SK-N-SH treated with all-trans-retinoic acid at 6 μM for 48 hours (cell line): ENCODE results near the gene TAOK2.

Experiments used
- GLIS3 ChIP-seq: fragments of 250-450 bp; sonication (Bioruptor Pico); IDR thresholded peaks from 2 replicates; pipeline ENCODE4 v1.5.0; 2020; ENCODE audit warnings: mild to moderate bottlenecking, moderate library complexity
- ZFP3 ChIP-seq: fragments of 250-450 bp; sonication (Bioruptor Pico); IDR thresholded peaks from 2 replicates; pipeline ENCODE4 v1.5.0; 2020; ENCODE audit warnings: mild to moderate bottlenecking, moderate library complexity
- TF ChIP-seq, protein P1 (sequence below): fragments of 250-450 bp; sonication (Bioruptor Pico); IDR thresholded peaks from 2 replicates; pipeline ENCODE4 v1.5.0; 2020; ENCODE audit warnings: mild to moderate bottlenecking, moderate library complexity
- TF ChIP-seq, protein P2 (sequence below): fragments of 250-450 bp; sonication (Bioruptor Pico); IDR thresholded peaks from 2 replicates; pipeline ENCODE4 v1.5.1; 2020; ENCODE audit warnings: low read depth, mild to moderate bottlenecking, moderate library complexity

DNA sequence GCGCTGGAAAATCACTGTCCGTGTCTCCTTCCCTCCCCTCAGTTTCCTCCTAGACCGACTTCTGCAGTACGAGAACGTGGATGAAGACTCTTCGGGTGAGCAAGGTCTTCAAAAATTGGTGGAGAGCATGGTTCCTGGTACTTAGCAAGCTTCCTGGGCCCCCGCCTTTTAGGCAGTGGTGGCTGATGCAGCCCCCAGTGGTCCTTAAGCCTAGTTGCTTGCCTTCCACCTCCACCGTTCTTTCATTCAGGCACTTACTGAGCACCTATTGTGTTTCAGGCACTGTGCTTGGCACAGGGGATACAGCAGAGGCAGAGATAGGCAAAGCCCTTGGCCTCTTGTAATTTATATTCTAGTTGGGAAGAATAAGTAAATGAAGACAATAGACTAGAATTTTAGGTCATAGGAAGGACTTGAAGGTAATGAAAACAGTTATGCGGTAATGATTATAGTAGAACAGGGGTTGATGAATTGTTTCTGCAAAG lies 23.1 kb downstream of the TAOK2 start:
- TF ChIP-seq GLIS3 (CRISPR knock-in tag) = no peak
- TF ChIP-seq, protein P1, sequence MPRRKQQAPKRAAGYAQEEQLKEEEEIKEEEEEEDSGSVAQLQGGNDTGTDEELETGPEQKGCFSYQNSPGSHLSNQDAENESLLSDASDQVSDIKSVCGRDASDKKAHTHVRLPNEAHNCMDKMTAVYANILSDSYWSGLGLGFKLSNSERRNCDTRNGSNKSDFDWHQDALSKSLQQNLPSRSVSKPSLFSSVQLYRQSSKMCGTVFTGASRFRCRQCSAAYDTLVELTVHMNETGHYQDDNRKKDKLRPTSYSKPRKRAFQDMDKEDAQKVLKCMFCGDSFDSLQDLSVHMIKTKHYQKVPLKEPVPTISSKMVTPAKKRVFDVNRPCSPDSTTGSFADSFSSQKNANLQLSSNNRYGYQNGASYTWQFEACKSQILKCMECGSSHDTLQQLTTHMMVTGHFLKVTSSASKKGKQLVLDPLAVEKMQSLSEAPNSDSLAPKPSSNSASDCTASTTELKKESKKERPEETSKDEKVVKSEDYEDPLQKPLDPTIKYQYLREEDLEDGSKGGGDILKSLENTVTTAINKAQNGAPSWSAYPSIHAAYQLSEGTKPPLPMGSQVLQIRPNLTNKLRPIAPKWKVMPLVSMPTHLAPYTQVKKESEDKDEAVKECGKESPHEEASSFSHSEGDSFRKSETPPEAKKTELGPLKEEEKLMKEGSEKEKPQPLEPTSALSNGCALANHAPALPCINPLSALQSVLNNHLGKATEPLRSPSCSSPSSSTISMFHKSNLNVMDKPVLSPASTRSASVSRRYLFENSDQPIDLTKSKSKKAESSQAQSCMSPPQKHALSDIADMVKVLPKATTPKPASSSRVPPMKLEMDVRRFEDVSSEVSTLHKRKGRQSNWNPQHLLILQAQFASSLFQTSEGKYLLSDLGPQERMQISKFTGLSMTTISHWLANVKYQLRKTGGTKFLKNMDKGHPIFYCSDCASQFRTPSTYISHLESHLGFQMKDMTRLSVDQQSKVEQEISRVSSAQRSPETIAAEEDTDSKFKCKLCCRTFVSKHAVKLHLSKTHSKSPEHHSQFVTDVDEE (CRISPR knock-in tag) = no peak
- TF ChIP-seq, protein P2, sequence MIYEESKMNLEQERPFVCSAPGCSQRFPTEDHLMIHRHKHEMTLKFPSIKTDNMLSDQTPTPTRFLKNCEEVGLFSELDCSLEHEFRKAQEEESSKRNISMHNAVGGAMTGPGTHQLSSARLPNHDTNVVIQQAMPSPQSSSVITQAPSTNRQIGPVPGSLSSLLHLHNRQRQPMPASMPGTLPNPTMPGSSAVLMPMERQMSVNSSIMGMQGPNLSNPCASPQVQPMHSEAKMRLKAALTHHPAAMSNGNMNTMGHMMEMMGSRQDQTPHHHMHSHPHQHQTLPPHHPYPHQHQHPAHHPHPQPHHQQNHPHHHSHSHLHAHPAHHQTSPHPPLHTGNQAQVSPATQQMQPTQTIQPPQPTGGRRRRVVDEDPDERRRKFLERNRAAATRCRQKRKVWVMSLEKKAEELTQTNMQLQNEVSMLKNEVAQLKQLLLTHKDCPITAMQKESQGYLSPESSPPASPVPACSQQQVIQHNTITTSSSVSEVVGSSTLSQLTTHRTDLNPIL (CRISPR knock-in tag) = no peak
- TF ChIP-seq ZFP3 (CRISPR knock-in tag) = no peak
